Measurements from ENCODE around the gene NAA50.

- peak; percentile 49 to 79 (median 77) for TF ChIP-seq CTCF (IDR thresholded peaks at IDR 0.05)
- no peak for TF ChIP-seq POLR2A (IDR thresholded peaks at IDR 0.05)
- peak in 1 of 2 donors; percentile 45 for TF ChIP-seq POLR2AphosphoS5 (IDR thresholded peaks at IDR 0.05; ENCODE audit: insufficient read depth in 1 of 2, low read depth in 1 of 2)
Observed at GRCh38 chr3:113736548-113737089, 9.4 kb downstream of the NAA50 start.

Data from vagina (tissue), 2 donors.